Fibroblast of skin of left quadriceps (primary cell): ENCODE data around the gene REM1.
"Not testable (repeated sequence)": the region's sequence is repeated elsewhere in the genome, so short reads cannot be mapped to it uniquely, and the experiment has no call there.

ENCODE experiments used
- DNase-seq, 2 experiments: peaks; one replicate each; pipeline ENCODE4 v3.0.0-alpha.2; 2013; ENCODE audit warnings: low read depth in 2 of 2

REM1 gene, protein sequence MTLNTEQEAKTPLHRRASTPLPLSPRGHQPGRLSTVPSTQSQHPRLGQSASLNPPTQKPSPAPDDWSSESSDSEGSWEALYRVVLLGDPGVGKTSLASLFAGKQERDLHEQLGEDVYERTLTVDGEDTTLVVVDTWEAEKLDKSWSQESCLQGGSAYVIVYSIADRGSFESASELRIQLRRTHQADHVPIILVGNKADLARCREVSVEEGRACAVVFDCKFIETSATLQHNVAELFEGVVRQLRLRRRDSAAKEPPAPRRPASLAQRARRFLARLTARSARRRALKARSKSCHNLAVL

DNA sequence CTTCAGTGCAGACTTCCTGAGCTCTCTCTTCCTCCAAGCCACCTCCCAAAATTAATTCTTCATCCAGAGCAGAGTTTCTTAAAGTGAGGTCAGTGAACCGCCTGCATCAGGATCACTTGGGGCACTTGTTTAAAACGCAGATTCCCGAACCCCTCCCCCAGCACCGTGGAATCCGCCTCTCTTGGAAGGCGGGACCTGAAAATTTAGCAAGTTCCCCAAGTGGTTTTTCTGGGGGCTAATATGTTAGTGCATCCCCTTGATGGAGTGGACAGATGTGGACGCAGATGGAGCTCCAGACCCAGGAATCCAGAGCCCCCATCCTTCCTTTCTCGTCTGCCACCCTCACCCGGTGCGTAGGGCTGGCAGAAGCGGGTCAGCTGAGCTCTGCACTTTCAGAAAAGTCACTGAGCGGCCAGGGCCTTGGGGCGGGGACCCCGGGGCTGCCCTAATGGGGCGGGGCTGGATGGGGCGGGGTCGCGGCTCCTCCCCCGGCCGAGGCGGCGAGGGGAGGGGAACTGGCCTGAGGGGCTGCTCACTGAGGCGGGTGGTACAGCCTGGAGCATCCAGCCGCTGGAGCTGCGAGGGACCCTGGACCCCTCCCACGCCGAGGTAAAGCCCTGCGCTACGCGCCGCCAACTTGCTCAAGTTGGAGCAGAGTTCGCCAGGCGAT lies at the start of gene REM1, which contains the start of gene DEFB124:
REM1 (plus strand) TSS at position 531 of the 670 bp plus-strand sequence. CDS start 1,158 bp downstream, outside the sequence.
DEFB124 (minus strand) TSS at position 370 of the 670 bp plus-strand sequence. CDS start 2,114 bp downstream, outside the sequence.
- no peak for DNase-seq

DNA sequence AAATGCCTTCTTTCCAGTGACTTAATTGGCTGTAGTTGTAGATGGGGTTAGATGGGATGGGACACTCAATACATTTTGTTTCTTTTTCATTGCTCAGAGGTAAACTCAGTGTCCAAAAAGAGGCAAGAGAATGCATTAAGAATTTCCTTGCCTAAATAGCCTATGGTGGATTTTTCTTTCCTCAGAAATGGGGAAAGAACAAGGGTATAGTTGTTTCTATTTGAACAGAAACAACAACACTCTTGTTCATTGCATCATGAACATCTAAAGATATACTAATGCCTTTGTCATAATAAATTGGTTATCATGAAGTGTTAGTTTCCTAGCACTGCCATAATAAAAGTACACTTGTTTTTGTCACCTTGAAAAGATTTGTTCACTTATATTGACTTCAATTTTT lies 49.3 kb upstream of the REM1 start:
- DNase-seq, result no peak

DNA sequence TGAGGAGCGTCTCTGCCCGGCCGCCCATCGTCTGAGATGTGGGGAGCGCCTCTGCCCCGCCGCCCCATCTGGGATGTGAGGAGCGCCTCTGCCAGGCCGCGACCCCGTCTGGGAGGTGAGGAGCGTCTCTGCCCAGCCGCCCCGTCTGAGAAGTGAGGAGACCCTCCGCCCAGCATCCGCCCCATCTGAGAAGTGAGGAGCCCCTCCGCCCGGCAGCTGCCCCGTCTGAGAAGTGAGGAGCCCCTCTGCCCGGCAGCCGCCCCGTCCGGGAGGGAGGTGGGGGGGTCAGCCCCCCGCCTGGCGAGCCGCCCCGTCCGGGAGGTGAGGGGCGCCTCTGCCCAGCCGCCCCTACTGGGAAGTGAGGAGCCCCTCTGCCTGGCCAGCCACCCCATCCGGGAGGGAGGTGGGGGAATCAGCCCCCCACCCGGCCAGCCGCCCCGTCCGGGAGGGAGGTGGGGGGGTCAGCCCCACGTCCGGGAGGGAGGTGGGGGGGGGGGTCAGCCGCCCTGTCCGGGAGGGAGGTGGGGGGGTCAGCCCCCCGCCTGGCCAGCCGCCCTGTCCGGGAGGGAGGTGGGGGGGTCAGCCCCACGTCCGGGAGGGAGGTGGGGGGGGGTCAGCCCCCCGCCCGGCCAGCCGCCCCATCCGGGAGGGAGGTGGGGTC lies 48.1 kb upstream of the REM1 start:
- DNase-seq, result not testable (repeated sequence)

DNA sequence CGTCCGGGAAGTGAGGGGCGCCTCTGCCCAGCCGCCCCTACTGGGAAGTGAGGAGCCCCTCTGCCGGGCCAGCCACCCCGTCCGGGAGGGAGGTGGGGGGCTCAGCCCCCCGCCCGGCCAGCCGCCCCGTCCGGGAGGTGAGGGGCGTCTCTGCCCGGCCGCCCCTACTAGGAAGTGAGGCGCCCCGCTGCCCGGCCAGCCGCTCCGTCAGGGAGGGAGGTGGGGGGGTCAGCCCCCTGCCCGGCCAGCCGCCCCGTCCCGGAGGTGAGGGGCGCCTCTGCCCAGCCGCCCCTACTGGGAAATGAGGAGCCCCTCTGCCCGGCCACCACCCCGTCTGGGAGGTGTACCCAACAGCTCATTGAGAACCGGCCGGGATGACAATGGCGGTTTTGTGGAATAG lies 47.5 kb upstream of the REM1 start:
- not testable (repeated sequence) for DNase-seq

DNA sequence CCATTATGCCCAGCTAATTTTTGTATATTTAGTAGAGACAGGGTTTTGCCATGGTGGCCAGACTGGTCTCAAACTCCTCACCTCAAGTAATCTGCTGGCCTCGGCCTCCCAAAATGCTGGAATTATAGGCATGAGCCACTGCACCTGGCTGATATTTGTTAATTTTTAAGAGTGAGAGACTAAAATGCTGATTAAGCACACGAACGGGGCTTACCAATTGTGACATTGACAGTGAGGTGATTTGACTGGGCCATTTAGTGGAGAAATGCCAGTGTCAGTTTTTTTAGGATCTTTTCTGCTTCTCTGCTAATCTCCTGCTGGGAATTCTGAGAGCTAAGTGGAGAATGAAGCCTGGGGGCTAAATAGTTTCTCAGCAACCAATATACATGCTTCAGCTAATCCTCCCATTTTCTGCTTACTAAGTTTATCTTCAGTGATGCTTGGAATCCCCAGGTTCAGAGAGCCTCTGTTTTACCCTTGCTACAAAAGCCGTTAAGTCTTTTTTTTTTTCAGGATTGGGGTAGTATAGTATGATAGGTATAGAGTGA lies 44.4 kb upstream of the REM1 start:
- no peak for DNase-seq

DNA sequence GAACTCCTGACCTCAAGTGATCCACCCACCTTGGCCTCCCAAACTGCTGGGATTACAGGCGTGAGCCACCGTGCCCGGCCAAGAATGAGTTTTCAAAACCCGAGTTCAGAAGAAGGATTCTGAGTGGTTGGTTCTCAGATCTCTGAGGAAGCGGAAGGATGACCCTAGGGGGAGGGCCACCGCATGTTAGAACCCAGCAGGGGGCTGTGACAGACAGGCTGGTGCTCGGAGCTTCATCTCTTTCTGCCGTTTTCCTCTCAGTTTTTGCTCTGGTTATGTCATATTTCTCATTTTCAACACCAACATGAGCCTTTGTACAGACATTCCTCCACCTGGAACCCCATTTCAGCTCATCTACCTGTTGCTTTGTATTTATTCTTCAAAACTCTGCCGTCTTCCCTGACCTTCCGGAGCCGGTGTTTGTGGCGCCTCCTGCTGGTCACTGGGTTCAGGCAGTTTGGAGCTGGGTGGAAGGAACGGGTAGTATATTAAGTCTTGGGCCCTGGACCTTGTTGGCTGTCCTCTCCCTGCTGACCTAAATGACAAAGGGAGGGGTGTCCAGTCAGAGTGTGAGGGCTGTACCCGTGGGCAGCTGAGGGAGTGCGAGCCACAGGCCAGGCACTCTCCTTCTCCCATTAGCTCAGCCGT lies 35.0 kb upstream of the REM1 start, which contains the start of gene DEFB123:
DEFB123 (plus strand) TSS at position 621 of the 648 bp plus-strand sequence. CDS start 67 bp downstream, outside the sequence.
- DNase-seq, result no peak

DNA sequence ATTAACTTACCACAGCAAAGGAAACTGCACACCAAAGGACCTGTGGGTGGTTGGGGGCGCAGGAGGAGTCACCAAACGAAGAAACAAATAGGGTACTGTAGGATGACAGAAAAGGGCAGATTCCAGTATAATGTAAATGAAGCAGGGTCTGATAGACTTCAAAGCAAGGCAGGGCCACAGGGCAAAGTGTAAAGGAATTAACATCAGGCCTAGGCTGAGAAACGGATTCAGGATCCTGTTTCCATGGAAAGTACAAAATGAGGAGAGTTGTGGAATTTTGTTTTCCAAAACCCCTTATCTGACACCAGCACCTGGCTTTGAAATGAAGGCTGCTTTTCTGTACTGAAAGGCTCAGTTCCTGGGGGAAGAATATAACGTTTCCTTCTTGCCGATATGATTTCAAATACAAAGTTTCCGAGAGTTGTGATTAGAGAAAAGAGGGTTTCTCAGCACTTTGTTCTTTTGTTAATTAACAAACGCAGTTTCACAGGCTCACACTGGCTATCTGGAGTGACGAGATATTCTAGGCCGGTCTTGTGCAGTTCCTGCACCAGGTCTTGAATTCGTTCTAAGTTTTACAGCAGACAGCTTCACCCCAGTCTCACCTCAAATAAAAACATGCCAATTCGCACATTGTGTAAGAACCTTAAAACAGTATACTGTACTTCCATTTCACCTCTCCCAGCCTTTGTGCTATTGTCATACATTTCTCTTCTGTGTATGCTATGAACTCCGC lies 28.8 kb upstream of the REM1 start:
- no peak for DNase-seq

DNA sequence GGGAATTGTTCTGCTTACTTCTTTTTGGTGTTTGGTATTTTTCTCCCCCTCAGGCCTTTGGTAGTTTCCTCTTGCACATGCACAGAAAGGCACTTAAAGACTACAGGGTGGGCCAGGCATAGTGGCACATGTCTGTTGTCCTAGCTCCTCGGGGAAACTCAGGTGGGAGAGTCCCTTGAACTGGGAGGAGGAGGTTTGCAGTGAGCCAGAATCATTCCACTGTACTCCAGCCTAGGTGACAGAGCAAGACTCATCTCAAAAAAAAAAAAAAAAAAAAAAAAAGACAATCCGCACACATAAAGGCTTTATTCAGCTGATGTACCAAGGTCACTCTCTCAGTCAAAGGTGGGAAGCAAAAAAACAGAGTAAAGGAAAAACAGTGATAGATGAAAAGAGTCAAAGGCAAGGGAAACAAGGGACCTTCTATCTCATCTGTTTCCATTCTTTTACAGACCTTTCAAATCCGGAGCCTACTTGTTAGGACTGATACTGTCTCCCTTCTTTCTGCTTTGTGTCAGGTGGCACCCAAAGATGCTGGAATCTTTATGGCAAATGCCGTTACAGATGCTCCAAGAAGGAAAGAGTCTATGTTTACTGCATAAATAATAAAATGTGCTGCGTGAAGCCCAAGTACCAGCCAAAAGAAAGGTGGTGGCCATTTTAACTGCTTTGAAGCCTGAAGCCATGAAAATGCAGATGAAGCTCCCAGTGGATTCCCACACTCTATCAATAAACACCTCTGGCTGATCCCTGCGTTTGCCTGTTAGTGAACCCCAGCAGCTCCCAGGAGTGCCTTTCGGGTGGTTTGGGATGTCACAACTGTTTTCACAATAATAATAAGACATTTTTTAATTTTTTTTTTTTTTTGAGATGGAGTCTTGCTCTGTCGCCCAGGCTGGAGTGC lies 25.3 kb upstream of the REM1 start:
- DNase-seq, result no peak

DNA sequence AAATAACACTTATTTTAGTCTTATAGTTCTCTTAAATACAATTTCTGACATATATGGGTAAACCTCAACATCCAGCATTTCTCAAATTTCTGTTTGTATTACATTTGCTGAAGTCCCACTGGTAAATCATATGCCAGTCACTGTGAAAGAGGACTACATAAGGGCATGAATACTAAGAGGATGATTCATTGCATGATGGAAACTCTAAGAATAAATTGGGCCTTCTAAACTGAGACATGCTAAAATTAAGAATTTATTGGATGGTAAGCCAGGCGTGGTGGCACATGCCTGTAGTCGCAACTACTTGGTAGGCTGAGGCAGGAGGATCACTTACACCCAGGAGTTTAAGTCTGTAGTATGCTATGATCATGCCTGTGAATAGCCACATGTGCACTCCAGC lies 22.5 kb upstream of the REM1 start:
- no peak for DNase-seq

DNA sequence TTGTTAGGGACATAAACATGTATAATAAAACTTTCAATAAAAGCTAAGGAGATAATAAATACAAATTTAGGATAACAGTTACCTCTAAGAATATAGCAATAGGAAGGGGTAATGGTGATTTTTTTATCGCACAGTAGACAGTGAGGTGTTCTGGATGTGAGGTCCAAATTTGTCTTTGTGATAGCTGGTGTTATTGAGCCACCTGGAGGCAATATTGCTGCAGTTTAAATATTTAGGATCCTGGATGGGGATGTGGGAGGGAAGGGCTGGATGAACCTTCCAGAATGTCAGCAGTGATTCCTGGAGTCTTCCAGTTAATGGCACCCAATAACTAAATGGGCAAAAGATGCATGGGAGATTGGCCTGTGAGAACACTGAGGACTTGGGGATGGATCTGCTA lies 20.7 kb upstream of the REM1 start:
- DNase-seq, result no peak

DNA sequence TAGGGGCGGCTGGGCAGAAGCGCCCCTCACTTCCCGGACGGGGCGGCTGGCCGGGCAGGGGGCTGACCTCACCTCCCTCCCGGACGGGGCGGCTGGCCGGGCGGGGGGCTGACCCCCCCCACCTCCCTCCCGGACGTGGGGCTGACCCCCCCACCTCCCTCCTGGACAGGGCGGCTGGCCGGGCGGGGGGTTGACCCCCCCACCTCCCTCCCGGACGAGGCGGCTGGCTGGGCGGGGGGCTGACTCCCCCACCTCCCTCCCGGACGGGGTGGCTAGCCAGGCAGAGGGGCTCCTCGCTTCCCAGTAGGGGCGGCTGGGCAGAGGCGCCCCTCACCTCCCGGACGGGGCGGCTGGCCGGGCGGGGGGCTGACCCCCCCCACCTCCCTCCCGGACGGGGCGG lies 4.1 kb upstream of the REM1 start:
- DNase-seq, result not testable (repeated sequence)

DNA sequence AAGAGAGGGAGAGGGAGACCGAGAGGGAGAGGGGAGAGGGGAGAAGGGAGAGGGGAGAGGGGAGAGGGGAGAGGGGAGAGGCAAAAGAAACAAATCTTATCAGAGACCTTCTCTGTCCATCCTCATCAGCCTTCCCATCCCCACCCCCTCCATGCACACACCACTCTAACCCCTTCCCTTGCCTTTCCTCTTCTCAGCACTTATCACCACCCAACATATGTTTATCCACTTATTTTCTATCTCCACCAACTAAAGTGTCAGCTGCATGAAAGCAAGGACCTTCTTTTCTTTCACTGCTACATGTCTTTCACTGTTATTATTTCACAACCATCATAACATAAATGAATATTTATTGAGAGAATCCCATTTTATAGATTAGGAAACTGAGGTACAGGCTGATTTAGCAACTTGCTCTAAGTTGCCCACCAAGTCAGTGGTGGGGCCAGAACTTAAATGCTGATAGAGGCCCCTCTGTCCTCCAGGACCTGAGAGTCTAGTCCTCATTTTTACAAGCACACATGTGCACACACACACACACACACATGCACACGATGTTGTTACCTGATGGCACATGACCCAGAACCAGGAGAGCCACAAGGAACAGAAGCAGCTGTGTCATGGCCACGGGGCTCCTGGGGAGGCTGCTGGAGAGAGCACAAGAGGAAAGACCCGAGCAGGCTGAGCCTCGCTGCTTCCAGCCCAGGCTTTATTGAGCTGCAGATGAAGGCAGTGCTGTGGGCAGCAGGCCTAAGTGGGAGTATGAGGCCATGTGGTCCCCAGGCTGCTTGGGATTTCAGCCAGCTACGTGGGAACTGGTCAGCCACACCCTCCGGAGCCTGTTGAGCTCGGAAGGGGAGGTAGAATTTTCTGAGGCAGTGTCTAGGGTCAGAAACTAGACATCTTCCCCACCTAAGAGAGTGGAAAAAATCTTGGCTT lies 2.4 kb upstream of the REM1 start:
- DNase-seq, result no peak

DNA sequence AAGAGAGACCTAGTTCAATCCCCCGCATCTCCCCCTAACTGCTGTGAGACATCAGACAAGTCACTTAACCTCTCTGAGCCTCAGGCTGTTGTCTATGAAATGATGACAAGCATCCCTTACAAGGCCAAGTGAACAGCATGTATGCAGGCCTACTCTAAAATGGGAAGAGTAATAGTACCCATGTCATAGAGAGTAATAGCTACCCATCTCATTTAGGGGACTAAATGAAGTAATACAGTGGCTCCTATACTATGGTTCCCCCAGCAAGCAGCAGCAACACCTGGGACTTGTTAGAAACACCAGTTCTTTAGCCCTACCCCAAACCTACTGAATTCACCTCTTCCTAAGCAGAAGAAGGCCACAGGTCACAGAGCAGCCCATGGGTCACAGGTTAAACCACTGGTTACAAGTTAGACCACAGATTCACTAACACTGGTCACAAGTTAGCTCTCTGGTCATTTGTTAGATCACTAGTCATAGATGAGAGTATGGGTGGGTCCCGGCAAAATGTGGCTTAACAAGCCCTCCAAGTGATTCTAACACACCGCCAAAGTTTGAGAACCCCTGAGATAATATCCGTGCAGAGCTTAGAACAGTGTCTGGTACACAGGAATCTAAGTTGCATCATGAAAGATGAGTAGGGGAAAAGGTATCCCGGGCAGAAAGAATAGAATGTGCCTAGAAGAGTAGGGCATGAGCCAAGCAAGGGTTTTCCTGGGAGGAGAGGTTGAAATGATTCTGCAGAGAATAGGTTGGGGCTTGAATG lies 1.6 kb upstream of the REM1 start:
- DNase-seq, result no peak

DNA sequence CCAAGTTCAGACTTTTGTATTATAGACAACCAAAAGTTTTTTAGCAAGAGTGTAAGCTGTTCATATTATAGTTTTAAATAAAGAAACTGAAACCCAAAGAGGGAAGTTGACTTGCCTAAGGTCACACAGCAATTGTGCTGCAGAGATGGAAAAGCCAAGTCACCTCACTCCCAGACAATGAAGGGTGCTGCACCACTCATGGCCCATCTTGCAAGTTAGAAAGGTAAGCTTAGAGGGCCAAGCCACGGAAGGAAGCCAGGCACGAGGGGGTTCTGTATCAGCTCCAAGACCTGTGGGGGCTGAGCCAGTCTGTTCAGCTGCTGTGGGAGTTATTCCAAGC lies 1.0 kb upstream of the REM1 start:
- no peak for DNase-seq

DNA sequence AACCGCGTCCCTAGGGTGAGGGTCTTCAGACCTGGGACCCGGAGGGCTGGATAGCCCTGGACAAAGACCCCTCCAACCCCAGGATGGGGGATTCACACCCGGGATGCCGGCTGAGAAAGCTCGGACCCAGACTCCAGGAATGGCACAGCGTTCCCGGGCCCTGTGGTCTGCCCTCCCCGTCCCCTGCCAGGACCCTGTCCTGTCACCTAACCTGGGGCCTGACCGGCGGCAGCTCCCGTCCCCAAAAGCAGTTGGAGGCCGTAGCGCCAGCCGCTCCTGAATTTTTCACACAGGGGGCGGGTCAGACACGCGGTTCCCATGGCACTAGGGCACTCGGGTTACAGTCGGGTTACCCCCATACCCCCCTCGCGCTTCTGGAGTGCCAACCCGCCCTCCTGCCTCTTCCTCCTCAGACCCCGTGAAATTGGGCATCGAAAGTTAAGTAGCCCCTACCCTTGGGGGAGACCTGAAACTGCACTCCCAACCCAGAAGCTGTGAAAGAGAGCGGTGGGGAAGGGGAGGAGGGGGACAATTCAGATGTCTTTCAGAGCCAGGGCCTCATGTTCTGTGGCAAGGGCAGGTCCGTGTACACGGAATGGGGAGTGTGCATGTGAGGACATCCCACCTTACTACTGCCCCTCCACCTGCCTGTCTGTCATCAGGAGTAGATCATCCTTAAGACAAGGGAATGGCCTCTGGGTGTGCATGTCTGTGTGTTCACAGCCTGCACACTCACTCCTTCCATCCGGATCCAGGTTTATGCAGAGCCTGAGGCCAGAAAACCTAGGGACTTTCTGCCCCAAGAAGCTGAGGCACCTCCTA lies 595 bp downstream of the REM1 start:
- DNase-seq, result no peak

DNA sequence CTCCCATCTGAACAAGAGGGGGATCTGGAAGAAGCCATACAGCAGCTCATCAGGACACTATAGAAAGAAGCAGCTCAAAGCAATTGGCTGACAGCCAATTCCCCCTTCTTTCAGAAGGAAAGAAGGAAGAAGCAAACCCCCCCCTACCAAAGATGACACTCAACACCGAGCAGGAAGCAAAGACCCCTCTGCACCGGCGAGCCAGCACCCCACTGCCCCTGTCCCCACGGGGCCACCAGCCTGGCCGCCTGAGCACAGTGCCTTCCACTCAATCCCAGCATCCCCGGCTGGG lies 1.2 kb downstream of the REM1 start:
- DNase-seq, result no peak

DNA sequence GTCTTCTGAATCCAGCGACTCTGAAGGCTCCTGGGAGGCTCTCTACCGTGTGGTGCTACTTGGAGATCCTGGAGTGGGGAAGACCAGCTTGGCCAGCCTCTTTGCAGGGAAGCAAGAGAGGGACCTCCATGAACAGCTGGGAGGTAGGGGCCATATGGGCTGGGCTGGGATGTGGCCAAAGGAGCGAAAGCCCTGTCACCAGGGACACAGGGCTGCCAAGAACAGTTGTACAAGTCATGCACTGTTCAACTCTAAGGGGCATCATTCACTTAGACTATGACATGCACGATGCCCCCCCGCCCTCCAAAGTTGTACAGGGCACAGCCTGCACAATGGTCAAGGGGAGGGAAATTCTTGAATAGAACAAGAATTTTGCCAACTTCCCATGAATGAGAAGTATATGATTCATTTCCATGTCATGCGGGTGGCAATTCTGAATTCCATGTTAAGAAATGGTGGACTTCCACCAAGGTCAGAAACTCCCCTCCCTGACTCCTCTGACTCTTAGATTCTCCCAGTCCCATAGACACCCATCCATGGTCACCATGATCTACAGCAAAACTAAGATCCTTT lies 1.6 kb downstream of the REM1 start:
- no peak for DNase-seq
